ENCODE results near the gene MAN1A2.

MAN1A2 gene

GRCh38 chr1:117372863-117373412, 5.7 kb downstream of the MAN1A2 start:
- H3K4me2 ChIP-seq (ENCODE audit: low read length) = no peak overlapping the region
- H4K12ac ChIP-seq (ENCODE audit: low read depth, low read length) = no peak overlapping the region
- no peak overlapping the region for H3K4me3 ChIP-seq (ENCODE audit: low read depth, low read length)
- H3K18ac ChIP-seq (ENCODE audit: low read length) = no peak overlapping the region
- DNase-seq = peak; percentile 74 to 87
- no peak overlapping the region for H2BK5ac ChIP-seq (ENCODE audit: low read depth, low read length, poor library complexity)
- no peak overlapping the region for H3K14ac ChIP-seq (ENCODE audit: low read length)
- H3K27me3 ChIP-seq (ENCODE audit: insufficient read depth, low read length) = no peaks in the 10 kb centered on the region
- no peak overlapping the region for H2AFZ ChIP-seq (ENCODE audit: insufficient read depth, low read length, poor library complexity)
- H3K23ac ChIP-seq (ENCODE audit: low read length) = no peak overlapping the region
- H3K4ac ChIP-seq (ENCODE audit: low read depth, low read length) = no peak overlapping the region
- peaks cover 1% of the 10 kb centered on the region for H3K79me2 ChIP-seq (ENCODE audit: control insufficient read depth, insufficient read depth, low read length, poor library complexity)
- WGBS (ENCODE audit: extremely low coverage, insufficient coverage, insufficient read length) = no CpG with 5 or more reads among the region's 5 CpGs
- H2BK120ac ChIP-seq (ENCODE audit: insufficient read depth, low read length, poor library complexity) = no peak overlapping the region
- H3K9me3 ChIP-seq (ENCODE audit: insufficient read depth, low read depth, low read length) = no peaks in the 10 kb centered on the region
- H2AK5ac ChIP-seq (ENCODE audit: low read length) = no peak overlapping the region
- no peaks in the 10 kb centered on the region for H3K36me3 ChIP-seq (ENCODE audit: control insufficient read depth in 1 of 2, insufficient read depth in 2 of 2, low read length in 2 of 2)
- H3K27ac ChIP-seq (ENCODE audit: low read depth, low read length) = no peak overlapping the region
- no peak overlapping the region for H4K91ac ChIP-seq (ENCODE audit: low read depth, low read length)
- peaks cover 0 to 8% of the 10 kb centered on the region in 2 experiments for H3K4me1 ChIP-seq (ENCODE audit: control insufficient read depth in 1 of 2, insufficient read depth in 2 of 2, low read length in 2 of 2)
- H2BK12ac ChIP-seq (ENCODE audit: low read length) = no peak overlapping the region
- no peaks in the 10 kb centered on the region for H3K79me1 ChIP-seq (ENCODE audit: low read length)
- no peak overlapping the region for H3K9ac ChIP-seq (ENCODE audit: low read length)
- no peak overlapping the region for H4K8ac ChIP-seq (ENCODE audit: low read depth, low read length)

GRCh38 chr1:117373932-117374331, 6.7 kb downstream of the MAN1A2 start:
- H2BK12ac ChIP-seq (ENCODE audit: low read length) = no peak overlapping the region
- H4K91ac ChIP-seq (ENCODE audit: low read depth, low read length) = no peak overlapping the region
- H4K8ac ChIP-seq (ENCODE audit: low read depth, low read length) = no peak overlapping the region
- H3K14ac ChIP-seq (ENCODE audit: low read length) = no peak overlapping the region
- H3K18ac ChIP-seq (ENCODE audit: low read length) = no peak overlapping the region
- DNase-seq = no peak
- H2BK120ac ChIP-seq (ENCODE audit: insufficient read depth, low read length, poor library complexity) = no peak overlapping the region
- H3K9ac ChIP-seq (ENCODE audit: low read length) = no peak overlapping the region
- peaks cover 0 to 8% of the 10 kb centered on the region in 2 experiments for H3K4me1 ChIP-seq (ENCODE audit: control insufficient read depth in 1 of 2, insufficient read depth in 2 of 2, low read length in 2 of 2)
- WGBS (ENCODE audit: extremely low coverage, insufficient coverage, insufficient read length) = no CpG with 5 or more reads among the region's 4 CpGs
- H2BK5ac ChIP-seq (ENCODE audit: low read depth, low read length, poor library complexity) = no peak overlapping the region
- no peaks in the 10 kb centered on the region for H3K27me3 ChIP-seq (ENCODE audit: insufficient read depth, low read length)
- H3K79me2 ChIP-seq (ENCODE audit: control insufficient read depth, insufficient read depth, low read length, poor library complexity) = no peaks in the 10 kb centered on the region
- no peaks in the 10 kb centered on the region for H3K79me1 ChIP-seq (ENCODE audit: low read length)
- no peak overlapping the region for H4K12ac ChIP-seq (ENCODE audit: low read depth, low read length)
- no peak overlapping the region for H2AFZ ChIP-seq (ENCODE audit: insufficient read depth, low read length, poor library complexity)
- H3K23ac ChIP-seq (ENCODE audit: low read length) = no peak overlapping the region
- no peak overlapping the region for H3K4me2 ChIP-seq (ENCODE audit: low read length)
- no peaks in the 10 kb centered on the region for H3K9me3 ChIP-seq (ENCODE audit: insufficient read depth, low read depth, low read length)
- H2AK5ac ChIP-seq (ENCODE audit: low read length) = no peak overlapping the region
- H3K27ac ChIP-seq (ENCODE audit: low read depth, low read length) = no peak overlapping the region
- H3K4ac ChIP-seq (ENCODE audit: low read depth, low read length) = peak overlapping the region; percentile 52
- no peak overlapping the region for H3K4me3 ChIP-seq (ENCODE audit: low read depth, low read length)
- no peaks in the 10 kb centered on the region for H3K36me3 ChIP-seq (ENCODE audit: control insufficient read depth in 1 of 2, insufficient read depth in 2 of 2, low read length in 2 of 2)

GRCh38 chr1:117375327-117375726, 8.1 kb downstream of the MAN1A2 start:
- Histone ChIP-seq H2BK12ac (ENCODE audit: low read length) (no peak overlapping the region), H3K23ac (ENCODE audit: low read length) (no peak overlapping the region), H3K9ac (ENCODE audit: low read length) (no peak overlapping the region), H3K14ac (ENCODE audit: low read length) (no peak overlapping the region), H4K8ac (ENCODE audit: low read depth, low read length) (no peak overlapping the region), H3K27me3 (ENCODE audit: insufficient read depth, low read length) (no peaks in the 10 kb centered on the region), H2AFZ (ENCODE audit: insufficient read depth, low read length, poor library complexity) (no peak overlapping the region), H3K4me1 (ENCODE audit: control insufficient read depth in 1 of 2, insufficient read depth in 2 of 2, low read length in 2 of 2) (peaks cover 0 to 8% of the 10 kb centered on the region in 2 experiments), H2BK5ac (ENCODE audit: low read depth, low read length, poor library complexity) (no peak overlapping the region), H2BK120ac (ENCODE audit: insufficient read depth, low read length, poor library complexity) (no peak overlapping the region), H3K36me3 (ENCODE audit: control insufficient read depth in 1 of 2, insufficient read depth in 2 of 2, low read length in 2 of 2) (no peaks in the 10 kb centered on the region), H3K4ac (ENCODE audit: low read depth, low read length) (no peak overlapping the region), H3K9me3 (ENCODE audit: insufficient read depth, low read depth, low read length) (no peaks in the 10 kb centered on the region), H3K18ac (ENCODE audit: low read length) (no peak overlapping the region), H4K91ac (ENCODE audit: low read depth, low read length) (no peak overlapping the region), H3K4me2 (ENCODE audit: low read length) (no peak overlapping the region), H4K12ac (ENCODE audit: low read depth, low read length) (no peak overlapping the region), H3K79me1 (ENCODE audit: low read length) (no peaks in the 10 kb centered on the region), H3K79me2 (ENCODE audit: control insufficient read depth, insufficient read depth, low read length, poor library complexity) (no peaks in the 10 kb centered on the region), H3K4me3 (ENCODE audit: low read depth, low read length) (no peak overlapping the region), H2AK5ac (ENCODE audit: low read length) (no peak overlapping the region), H3K27ac (ENCODE audit: low read depth, low read length) (no peak overlapping the region)
- no peak for DNase-seq
- WGBS (ENCODE audit: extremely low coverage, insufficient coverage, insufficient read length) = no CpG with 5 or more reads among the region's 1 CpG

GRCh38 chr1:117387060-117387633, 19.9 kb downstream of the MAN1A2 start:
- no peak overlapping the region for H3K9ac ChIP-seq (ENCODE audit: low read length)
- H3K79me2 ChIP-seq (ENCODE audit: control insufficient read depth, insufficient read depth, low read length, poor library complexity) = peaks cover 1% of the 10 kb centered on the region
- no peak overlapping the region for H2AFZ ChIP-seq (ENCODE audit: insufficient read depth, low read length, poor library complexity)
- H3K36me3 ChIP-seq (ENCODE audit: control insufficient read depth in 1 of 2, insufficient read depth in 2 of 2, low read length in 2 of 2) = no peaks in the 10 kb centered on the region
- H3K14ac ChIP-seq (ENCODE audit: low read length) = no peak overlapping the region
- H4K12ac ChIP-seq (ENCODE audit: low read depth, low read length) = no peak overlapping the region
- no peak overlapping the region for H3K4me3 ChIP-seq (ENCODE audit: low read depth, low read length)
- H3K4me1 ChIP-seq (ENCODE audit: control insufficient read depth in 1 of 2, insufficient read depth in 2 of 2, low read length in 2 of 2) = no peaks in the 10 kb centered on the region
- no peak overlapping the region for H3K18ac ChIP-seq (ENCODE audit: low read length)
- WGBS (ENCODE audit: extremely low coverage, insufficient coverage, insufficient read length) = no CpG with 5 or more reads among the region's 2 CpGs
- no peak overlapping the region for H3K27ac ChIP-seq (ENCODE audit: low read depth, low read length)
- no peaks in the 10 kb centered on the region for H3K79me1 ChIP-seq (ENCODE audit: low read length)
- no peak for DNase-seq
- H2AK5ac ChIP-seq (ENCODE audit: low read length) = no peak overlapping the region
- H3K27me3 ChIP-seq (ENCODE audit: insufficient read depth, low read length) = no peaks in the 10 kb centered on the region
- no peak overlapping the region for H2BK120ac ChIP-seq (ENCODE audit: insufficient read depth, low read length, poor library complexity)
- H2BK5ac ChIP-seq (ENCODE audit: low read depth, low read length, poor library complexity) = no peak overlapping the region
- H4K91ac ChIP-seq (ENCODE audit: low read depth, low read length) = no peak overlapping the region
- H3K4ac ChIP-seq (ENCODE audit: low read depth, low read length) = peak overlapping the region; percentile 55
- H4K8ac ChIP-seq (ENCODE audit: low read depth, low read length) = no peak overlapping the region
- no peak overlapping the region for H2BK12ac ChIP-seq (ENCODE audit: low read length)
- H3K23ac ChIP-seq (ENCODE audit: low read length) = no peak overlapping the region
- H3K9me3 ChIP-seq (ENCODE audit: insufficient read depth, low read depth, low read length) = no peaks in the 10 kb centered on the region
- H3K4me2 ChIP-seq (ENCODE audit: low read length) = no peak overlapping the region
